ENCODE measurements around the gene ITIH5. TPM values are rescaled to one million over a fixed set of nuclear protein-coding genes. Genes with fewer than 3 reads are reported as not detected.

ITIH5 gene
- total and polyA plus RNA-seq, 2 of the 13 experiments (the other 11 are each of a cell fraction or from before 2014, with no cell fraction given): 4.7 to 8.9 TPM

GRCh38 chr10:7665767-7666166, 999 bp downstream of the ITIH5 start:
- intact Hi-C loops (cut with micrococcal nuclease; ENCODE audit: unreplicated experiment): loop anchor here (1.0 to 5.0 kb wide), 2 partner anchors 21 to 138 kb away; no protein-coding TSS in a partner anchor
- DNase-seq (ENCODE audit: low spot score) (no peak), FAIRE-seq (no peak), ATAC-seq (peak; percentile 8; the same call in 1 of the 3 replicates)
- Histone ChIP-seq H3K4me3 (replicated peaks in 1 of 3; ENCODE audit: insufficient read depth in 1 of 3, low read depth in 2 of 3, low read length in 3 of 3) (peak overlapping the region; percentile 78 to 80 (median 78)), H3K4me2 (ENCODE audit: low read depth, low read length) (peak overlapping the region; percentile 98), H3K27ac (ENCODE audit: extremely low read length, insufficient read depth, low read length) (no peak overlapping the region), H2AFZ (ENCODE audit: low read length) (peak overlapping the region; percentile 76), H3K79me2 (ENCODE audit: insufficient read depth, low read length) (no peaks in the 10 kb centered on the region), H3K9me3 (ENCODE audit: low read length) (no peaks in the 10 kb centered on the region), H4K20me1 (ENCODE audit: insufficient read depth, low read length) (no peaks in the 10 kb centered on the region), H3K27me3 (ENCODE audit: control insufficient read depth in 1 of 2, insufficient read depth in 2 of 2, low read length in 2 of 2) (peaks cover 0 to 23% of the 10 kb centered on the region in 2 experiments; a peak in 2 of 5 replicates), H3K36me3 (replicated peaks in 1 of 2; ENCODE audit: control insufficient read depth in 1 of 2, insufficient read depth in 2 of 2, low read length in 2 of 2) (no peaks in the 10 kb centered on the region), H3K9ac (ENCODE audit: insufficient read depth, low read depth, low read length) (peak overlapping the region; percentile 65; the same call in 1 of the 2 replicates), H3K4me1 (ENCODE audit: insufficient read depth, low read length) (peaks cover 21% of the 10 kb centered on the region)
- TF ChIP-seq SUZ12 (IDR thresholded peaks at IDR 0.05; ENCODE audit: low read depth, low read length): no peak
- TF ChIP-seq EZH2 (conservative IDR thresholded peaks at IDR 0.05; ENCODE audit: low read depth, low read length): 0 out of 2 replicates have a peak, but pooled peaks have one; percentile 15
- no peak for TF ChIP-seq IRX3 (CRISPR knock-in tag; IDR thresholded peaks at IDR 0.05; ENCODE audit: borderline replicate concordance, low read depth)
- BruUV-seq (replicated peaks): TSS peak; percentile 58
- ChIA-PET POLR2A (interaction anchor here (0.8 to 2.9 kb wide), 8 partner anchors 21 to 136 kb away, joined by 3 to 18 read pairs (median 4); partner anchors contain the start of genes ATP5F1C, ITIH2 and KIN), CTCF (ENCODE audit: low intra/inter-chr PET ratio, low total read pairs) (no interaction called here)
- 0% methylated on average over 6 of the region's 6 CpGs for WGBS (ENCODE audit: low lambda C conversion rate)
- in situ Hi-C loops (cut with HindIII; ENCODE audit: extremely low pct_ligation_motif_present, low pct_unique_long_range_greater_than_20kb): loop anchor here (10.0 kb wide), 1 partner anchor 121 kb away; no protein-coding TSS in a partner anchor

- ATAC-seq (no peak), FAIRE-seq (no peak), DNase-seq (ENCODE audit: low spot score) (no peak)
- intact Hi-C loops (cut with micrococcal nuclease; ENCODE audit: unreplicated experiment) (loop anchor here (1.0 to 5.0 kb wide), 2 partner anchors 22 to 137 kb away; no protein-coding TSS in a partner anchor), in situ Hi-C loops (cut with HindIII; ENCODE audit: extremely low pct_ligation_motif_present, low pct_unique_long_range_greater_than_20kb) (loop anchor here (10.0 kb wide), 1 partner anchor 120 kb away; no protein-coding TSS in a partner anchor)
- ChIA-PET POLR2A (no interaction called here), CTCF (ENCODE audit: low intra/inter-chr PET ratio, low total read pairs) (no interaction called here)
- Histone ChIP-seq H3K36me3 (replicated peaks in 1 of 2; ENCODE audit: control insufficient read depth in 1 of 2, insufficient read depth in 2 of 2, low read length in 2 of 2) (no peaks in the 10 kb centered on the region), H3K9ac (ENCODE audit: insufficient read depth, low read depth, low read length) (no peak overlapping the region), H3K9me3 (ENCODE audit: low read length) (no peaks in the 10 kb centered on the region), H2AFZ (ENCODE audit: low read length) (no peak overlapping the region), H3K27ac (ENCODE audit: extremely low read length, insufficient read depth, low read length) (no peak overlapping the region), H3K4me1 (ENCODE audit: insufficient read depth, low read length) (peaks cover 21% of the 10 kb centered on the region), H3K27me3 (ENCODE audit: control insufficient read depth in 1 of 2, insufficient read depth in 2 of 2, low read length in 2 of 2) (peaks cover 0 to 19% of the 10 kb centered on the region in 2 experiments; a peak in 2 of 5 replicates), H3K79me2 (ENCODE audit: insufficient read depth, low read length) (no peaks in the 10 kb centered on the region), H3K4me2 (ENCODE audit: low read depth, low read length) (peak overlapping the region; percentile 98; the same call in 1 of the 2 replicates), H4K20me1 (ENCODE audit: insufficient read depth, low read length) (no peaks in the 10 kb centered on the region), H3K4me3 (replicated peaks in 1 of 3; ENCODE audit: insufficient read depth in 1 of 3, low read depth in 2 of 3, low read length in 3 of 3) (no peak overlapping the region)
- BruUV-seq (replicated peaks): no TSS peak
- WGBS (ENCODE audit: low lambda C conversion rate): 27% methylated on average over 2 of the region's 2 CpGs
- TF ChIP-seq PAWR (CRISPR knock-in tag; IDR thresholded peaks at IDR 0.05; ENCODE audit: borderline replicate concordance) (no peak), ZBTB20 (CRISPR knock-in tag; IDR thresholded peaks at IDR 0.05; ENCODE audit: borderline replicate concordance, low read depth) (no peak), CEBPG (CRISPR knock-in tag; IDR thresholded peaks at IDR 0.05) (no peak), GPN1 (CRISPR knock-in tag; IDR thresholded peaks at IDR 0.05; ENCODE audit: borderline replicate concordance) (no peak), RFXAP (CRISPR knock-in tag; IDR thresholded peaks at IDR 0.05; ENCODE audit: borderline replicate concordance) (no peak), KMT2A (CRISPR knock-in tag; IDR thresholded peaks at IDR 0.05) (no peak), KDM5A (IDR thresholded peaks at IDR 0.05; ENCODE audit: borderline replicate concordance, low read length) (no peak), ZBTB4 (CRISPR knock-in tag; IDR thresholded peaks at IDR 0.05; ENCODE audit: borderline replicate concordance) (no peak), BATF2 (CRISPR knock-in tag; IDR thresholded peaks at IDR 0.05) (no peak), GFI1 (CRISPR knock-in tag; IDR thresholded peaks at IDR 0.05; ENCODE audit: borderline replicate concordance) (no peak), ZNF441 (CRISPR knock-in tag; IDR thresholded peaks at IDR 0.05; ENCODE audit: borderline replicate concordance) (no peak)
These were observed 2.1 kb downstream of the ITIH5 start for GRCh38 chr10:7664707-7665106.
